ENCODE measurements around the gene AATF.

AATF gene

GRCh38 chr17:36926701-36927100 lies 22.1 kb upstream of the AATF start:
- Histone ChIP-seq H3K9me2 (replicated peaks; ENCODE audit: low read depth, low read length) (no peaks in the 10 kb centered on the region), H3F3A (ENCODE audit: low read depth) (no peaks in the 10 kb centered on the region), H3K4me2 (ENCODE audit: low read depth, low read length, poor library complexity, severe bottlenecking) (no peak overlapping the region), H3K79me2 (ENCODE audit: insufficient read depth, low read length) (no peaks in the 10 kb centered on the region), H3K9me3 (ENCODE audit: insufficient read depth, low read depth, low read length) (no peaks in the 10 kb centered on the region), H2AFZ (ENCODE audit: low read length) (no peak overlapping the region), H4K20me1 (ENCODE audit: insufficient read depth, low read length, poor library complexity, severe bottlenecking) (no peaks in the 10 kb centered on the region), H3K36me3 (ENCODE audit: insufficient read depth, low read length) (no peaks in the 10 kb centered on the region), H3K9ac (ENCODE audit: low read depth, low read length, poor library complexity, severe bottlenecking) (no peak overlapping the region), H3K4me3 (ENCODE audit: low read length, poor library complexity, severe bottlenecking) (no peak overlapping the region), H3K27me3 (ENCODE audit: insufficient read depth, low read length, poor library complexity, severe bottlenecking) (no peaks in the 10 kb centered on the region), H3K4me1 (ENCODE audit: insufficient read depth, low read length, poor library complexity, severe bottlenecking) (no peaks in the 10 kb centered on the region)
- TF ChIP-seq CTCF (conservative IDR thresholded peaks at IDR 0.05; ENCODE audit: low read length) (no peak), EZH2phosphoT487 (IDR thresholded peaks at IDR 0.05; ENCODE audit: borderline replicate concordance) (no peak)

GRCh38 chr17:36928471-36929345 lies 20.0 kb upstream of the AATF start:
- no peaks in the 10 kb centered on the region for H3K79me2 ChIP-seq (ENCODE audit: insufficient read depth, low read length)
- no peak overlapping the region for H3K4me2 ChIP-seq (ENCODE audit: low read depth, low read length, poor library complexity, severe bottlenecking)
- no peaks in the 10 kb centered on the region for H3K9me3 ChIP-seq (ENCODE audit: insufficient read depth, low read depth, low read length)
- no peak overlapping the region for H3K4me3 ChIP-seq (ENCODE audit: low read length, poor library complexity, severe bottlenecking)
- no peaks in the 10 kb centered on the region for H3K27me3 ChIP-seq (ENCODE audit: insufficient read depth, low read length, poor library complexity, severe bottlenecking)
- no peaks in the 10 kb centered on the region for H3K4me1 ChIP-seq (ENCODE audit: insufficient read depth, low read length, poor library complexity, severe bottlenecking)
- H2AFZ ChIP-seq (ENCODE audit: low read length): no peak overlapping the region
- H3F3A ChIP-seq (ENCODE audit: low read depth): no peaks in the 10 kb centered on the region
- H3K36me3 ChIP-seq (ENCODE audit: insufficient read depth, low read length): no peaks in the 10 kb centered on the region
- TF ChIP-seq CTCF (conservative IDR thresholded peaks at IDR 0.05; ENCODE audit: low read length) (no peak), EZH2phosphoT487 (IDR thresholded peaks at IDR 0.05; ENCODE audit: borderline replicate concordance) (no peak)
- H4K20me1 ChIP-seq (ENCODE audit: insufficient read depth, low read length, poor library complexity, severe bottlenecking): no peaks in the 10 kb centered on the region
- no peaks in the 10 kb centered on the region for H3K9me2 ChIP-seq (replicated peaks; ENCODE audit: low read depth, low read length)
- no peak overlapping the region for H3K9ac ChIP-seq (ENCODE audit: low read depth, low read length, poor library complexity, severe bottlenecking)

- H3K4me2 ChIP-seq (ENCODE audit: low read depth, low read length, poor library complexity, severe bottlenecking): no peak overlapping the region
These were observed 18.7 kb upstream of the AATF start for GRCh38 chr17:36929851-36930582.

More at GRCh38 chr17:36929851-36930582, 18.7 kb upstream of the AATF start:
- no peaks in the 10 kb centered on the region for H3K9me3 ChIP-seq (ENCODE audit: insufficient read depth, low read depth, low read length)
- no peaks in the 10 kb centered on the region for H3K9me2 ChIP-seq (replicated peaks; ENCODE audit: low read depth, low read length)
- H2AFZ ChIP-seq (ENCODE audit: low read length): no peak overlapping the region
- H3K4me1 ChIP-seq (ENCODE audit: insufficient read depth, low read length, poor library complexity, severe bottlenecking): no peaks in the 10 kb centered on the region
- H3K9ac ChIP-seq (ENCODE audit: low read depth, low read length, poor library complexity, severe bottlenecking): no peak overlapping the region
- no peak overlapping the region for H3K4me3 ChIP-seq (ENCODE audit: low read length, poor library complexity, severe bottlenecking)
- no peaks in the 10 kb centered on the region for H4K20me1 ChIP-seq (ENCODE audit: insufficient read depth, low read length, poor library complexity, severe bottlenecking)
- H3K27me3 ChIP-seq (ENCODE audit: insufficient read depth, low read length, poor library complexity, severe bottlenecking): no peaks in the 10 kb centered on the region
- H3K36me3 ChIP-seq (ENCODE audit: insufficient read depth, low read length): no peaks in the 10 kb centered on the region
- TF ChIP-seq EZH2phosphoT487 (IDR thresholded peaks at IDR 0.05; ENCODE audit: borderline replicate concordance) (no peak), CTCF (conservative IDR thresholded peaks at IDR 0.05; ENCODE audit: low read length) (no peak)
- no peaks in the 10 kb centered on the region for H3F3A ChIP-seq (ENCODE audit: low read depth)
- H3K79me2 ChIP-seq (ENCODE audit: insufficient read depth, low read length): no peaks in the 10 kb centered on the region

All from Loucy (cell line).